HepG2 (cell line): ENCODE data around the gene SEMA4F. TPM values are rescaled to one million over a fixed set of nuclear protein-coding genes. Genes with fewer than 3 reads are reported as not detected.

ENCODE experiments used
- AGO1 ChIP-seq: fragments of 200-400 bp; formaldehyde crosslinking; IDR thresholded peaks from 2 replicates; pipeline ENCODE4 v1.6.1; 2017; ENCODE audit warnings: mild to moderate bottlenecking, low read depth, low read length, moderate library complexity; ENCODE audit not compliant: poor library complexity, severe bottlenecking
- FOXK2 ChIP-seq: fragments of 450-650 bp; IDR thresholded peaks from 2 replicates; pipeline ENCODE4 v1.6.1; 2016
- GATAD2A ChIP-seq: IDR thresholded peaks from 2 replicates; pipeline ENCODE4 v1.6.1; 2016
- GZF1 ChIP-seq: sonication (generic); formaldehyde crosslinking; IDR thresholded peaks from 2 replicates; pipeline ENCODE4 v1.5.1; 2020; ENCODE audit warnings: mild to moderate bottlenecking, missing genetic modification reagents
- HDAC6 ChIP-seq: fragments of 200-600 bp; sonication (generic); IDR thresholded peaks from 2 replicates; pipeline ENCODE4 v1.7.0; 2017; ENCODE audit warnings: mild to moderate bottlenecking, antibody characterized with exemption, low read length, low read depth
- HES4 ChIP-seq: sonication (generic); formaldehyde crosslinking; IDR thresholded peaks from 2 replicates; pipeline ENCODE4 v1.9.0; 2021; ENCODE audit warnings: mild to moderate bottlenecking, missing genetic modification reagents, borderline replicate concordance
- KDM4B ChIP-seq: sonication (generic); formaldehyde crosslinking; IDR thresholded peaks from 2 replicates; pipeline ENCODE4 v1.4.0; 2020; ENCODE audit warnings: missing genetic modification reagents
- KLF9 ChIP-seq: IDR thresholded peaks from 2 replicates; pipeline ENCODE4 v1.6.1; 2016; ENCODE audit warnings: low read depth
- NRL ChIP-seq: sonication (generic); formaldehyde crosslinking; IDR thresholded peaks from 2 replicates; pipeline ENCODE4 v1.5.0; 2020; ENCODE audit warnings: missing genetic modification reagents, mild to moderate bottlenecking, moderate library complexity, borderline replicate concordance
- RBAK ChIP-seq: sonication (generic); formaldehyde crosslinking; IDR thresholded peaks from 2 replicates; pipeline ENCODE4 v1.5.1; 2020; ENCODE audit warnings: mild to moderate bottlenecking, missing genetic modification reagents
- SAFB2 ChIP-seq: sonication (generic); formaldehyde crosslinking; IDR thresholded peaks from 2 replicates; pipeline ENCODE4 v1.5.1; 2020; ENCODE audit warnings: missing genetic modification reagents, low read depth, mild to moderate bottlenecking, borderline replicate concordance
- SALL2 ChIP-seq: sonication (generic); formaldehyde crosslinking; IDR thresholded peaks from 2 replicates; pipeline ENCODE4 v1.8.1; 2023; ENCODE audit warnings: mild to moderate bottlenecking, missing genetic modification reagents, inconsistent platforms
- SIX4 ChIP-seq: sonication (generic); formaldehyde crosslinking; IDR thresholded peaks from 2 replicates; pipeline ENCODE4 v1.4.0; 2020; ENCODE audit warnings: missing genetic modification reagents
- SMAD3 ChIP-seq: sonication (generic); formaldehyde crosslinking; IDR thresholded peaks from 2 replicates; pipeline ENCODE4 v1.4.0; 2020; ENCODE audit warnings: missing genetic modification reagents
- SMAD9 ChIP-seq: sonication (generic); formaldehyde crosslinking; IDR thresholded peaks from 2 replicates; pipeline ENCODE4 v1.5.1; 2020; ENCODE audit warnings: mild to moderate bottlenecking, missing genetic modification reagents
- TAF1 ChIP-seq: sonication (generic); formaldehyde crosslinking; IDR thresholded peaks from 2 replicates; pipeline ENCODE4 v1.4.0; 2020; ENCODE audit warnings: missing genetic modification reagents
- ZFP82 ChIP-seq: sonication (generic); formaldehyde crosslinking; IDR thresholded peaks from 2 replicates; pipeline ENCODE4 v1.5.1; 2020; ENCODE audit warnings: mild to moderate bottlenecking, missing genetic modification reagents, borderline replicate concordance
- ZNF460 ChIP-seq: sonication (generic); formaldehyde crosslinking; IDR thresholded peaks from 2 replicates; pipeline ENCODE4 v1.5.1; 2020; ENCODE audit warnings: missing genetic modification reagents, mild to moderate bottlenecking, borderline replicate concordance
- ZSCAN21 ChIP-seq: sonication (generic); formaldehyde crosslinking; IDR thresholded peaks from 2 replicates; pipeline ENCODE4 v1.8.0; 2022; ENCODE audit warnings: mild to moderate bottlenecking, missing genetic modification reagents, moderate library complexity, borderline replicate concordance
- polyA plus RNA-seq, 8 experiments: library from polyadenylated mRNA; depleted of rRNA in 3 of 8; stranded (reverse) in 7 of 8; unstranded in 1 of 8; fragments of >200 nt; fragmentation: Illumina TruSeq in 4 of 8; extraction: Trizol in 4 of 8; gene quantifications; 2 replicates each; pipeline versions ENCODE4 v1.2.1 to v1.2.3, GENCODE V29; 2011 to 2016; ENCODE audit warnings: low read depth in 4 of 8, missing spikeins in 1 of 8, mixed read lengths in 1 of 8; ENCODE audit not compliant: insufficient read depth in 1 of 8
- total RNA-seq, 5 experiments: library from RNA; depleted of rRNA; stranded (reverse); fragments of >200 nt; fragmentation: Illumina TruSeq; extraction: Trizol; gene quantifications; 2 replicates each; pipeline ENCODE4 v1.2.3, GENCODE V29; 2016; ENCODE audit warnings: low read depth in 1 of 5
- TF ChIP-seq, protein P1 (sequence below): sonication (generic); formaldehyde crosslinking; IDR thresholded peaks from 2 replicates; pipeline ENCODE4 v1.5.1; 2020; ENCODE audit warnings: mild to moderate bottlenecking, missing genetic modification reagents, moderate library complexity
- TF ChIP-seq, protein P2 (sequence below): sonication (generic); formaldehyde crosslinking; IDR thresholded peaks from 2 replicates; pipeline ENCODE4 v1.4.0; 2020; ENCODE audit warnings: mild to moderate bottlenecking, missing genetic modification reagents
- TF ChIP-seq, protein P3 (sequence below): sonication (generic); formaldehyde crosslinking; IDR thresholded peaks from 2 replicates; pipeline ENCODE4 v1.5.0; 2020; ENCODE audit warnings: missing genetic modification reagents
- TF ChIP-seq, protein P4 (sequence below): sonication (generic); formaldehyde crosslinking; IDR thresholded peaks from 2 replicates; pipeline ENCODE4 v1.5.0; 2020; ENCODE audit warnings: missing genetic modification reagents

The SEMA4F gene
- total and polyA plus RNA-seq, 2 of the 13 experiments (the other 11 are each of a cell fraction or from before 2014, with no cell fraction given) = 7.1 to 10.3 TPM

DNA sequence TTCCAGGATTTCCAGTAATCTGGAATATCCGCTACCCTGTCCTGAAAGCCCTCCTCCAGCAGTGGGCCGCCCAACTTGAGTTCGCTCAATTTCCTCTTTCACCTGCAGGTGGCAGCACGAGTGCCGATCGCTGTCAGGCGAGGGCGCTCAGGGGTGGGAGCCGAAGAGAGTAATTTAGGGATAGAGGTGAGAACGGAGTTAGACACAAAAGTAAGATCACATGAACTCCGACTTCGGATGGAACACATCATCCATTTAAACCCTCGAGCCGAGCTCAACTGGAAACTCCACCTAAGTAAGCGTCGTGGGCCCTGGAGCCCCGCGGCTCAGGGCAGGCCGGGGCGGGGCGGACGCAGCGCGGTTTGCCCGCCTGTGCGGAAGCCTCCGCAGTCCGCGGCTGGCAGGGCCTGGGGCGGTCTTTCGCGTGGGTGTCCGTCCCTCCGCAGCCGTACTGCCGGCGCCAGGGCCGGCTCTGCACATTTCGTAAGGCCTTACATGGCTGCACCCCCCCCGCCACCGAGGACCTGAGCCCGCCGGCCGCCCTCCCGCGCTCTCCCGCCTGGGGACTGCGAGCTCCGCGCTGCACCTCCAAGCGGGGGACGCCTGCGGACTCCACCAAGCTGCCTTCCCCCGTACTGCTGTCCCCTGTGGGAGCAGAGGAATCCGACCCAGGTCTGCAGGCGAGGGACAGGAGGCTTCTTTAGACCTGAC is 61.2 kb downstream of the SEMA4F start (continued):
- peak; percentile 94; the same call in 1 of the 2 replicates for TF ChIP-seq SAFB2
- TF ChIP-seq FOXK2 = no peak
- TF ChIP-seq, protein P1, sequence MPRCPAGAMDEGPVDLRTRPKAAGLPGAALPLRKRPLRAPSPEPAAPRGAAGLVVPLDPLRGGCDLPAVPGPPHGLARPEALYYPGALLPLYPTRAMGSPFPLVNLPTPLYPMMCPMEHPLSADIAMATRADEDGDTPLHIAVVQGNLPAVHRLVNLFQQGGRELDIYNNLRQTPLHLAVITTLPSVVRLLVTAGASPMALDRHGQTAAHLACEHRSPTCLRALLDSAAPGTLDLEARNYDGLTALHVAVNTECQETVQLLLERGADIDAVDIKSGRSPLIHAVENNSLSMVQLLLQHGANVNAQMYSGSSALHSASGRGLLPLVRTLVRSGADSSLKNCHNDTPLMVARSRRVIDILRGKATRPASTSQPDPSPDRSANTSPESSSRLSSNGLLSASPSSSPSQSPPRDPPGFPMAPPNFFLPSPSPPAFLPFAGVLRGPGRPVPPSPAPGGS = peak; percentile 85
- peak; percentile 77 for TF ChIP-seq GATAD2A (CRISPR knock-in tag)
- 0 out of 2 replicates have a peak, but pooled peaks have one; percentile 53 for TF ChIP-seq SMAD3
- TF ChIP-seq KDM4B (CRISPR knock-in tag) = 0 out of 2 replicates have a peak, but pooled peaks have one; percentile 40
- no peak for TF ChIP-seq HDAC6
- no peak for TF ChIP-seq KLF9
- TF ChIP-seq, protein P2, sequence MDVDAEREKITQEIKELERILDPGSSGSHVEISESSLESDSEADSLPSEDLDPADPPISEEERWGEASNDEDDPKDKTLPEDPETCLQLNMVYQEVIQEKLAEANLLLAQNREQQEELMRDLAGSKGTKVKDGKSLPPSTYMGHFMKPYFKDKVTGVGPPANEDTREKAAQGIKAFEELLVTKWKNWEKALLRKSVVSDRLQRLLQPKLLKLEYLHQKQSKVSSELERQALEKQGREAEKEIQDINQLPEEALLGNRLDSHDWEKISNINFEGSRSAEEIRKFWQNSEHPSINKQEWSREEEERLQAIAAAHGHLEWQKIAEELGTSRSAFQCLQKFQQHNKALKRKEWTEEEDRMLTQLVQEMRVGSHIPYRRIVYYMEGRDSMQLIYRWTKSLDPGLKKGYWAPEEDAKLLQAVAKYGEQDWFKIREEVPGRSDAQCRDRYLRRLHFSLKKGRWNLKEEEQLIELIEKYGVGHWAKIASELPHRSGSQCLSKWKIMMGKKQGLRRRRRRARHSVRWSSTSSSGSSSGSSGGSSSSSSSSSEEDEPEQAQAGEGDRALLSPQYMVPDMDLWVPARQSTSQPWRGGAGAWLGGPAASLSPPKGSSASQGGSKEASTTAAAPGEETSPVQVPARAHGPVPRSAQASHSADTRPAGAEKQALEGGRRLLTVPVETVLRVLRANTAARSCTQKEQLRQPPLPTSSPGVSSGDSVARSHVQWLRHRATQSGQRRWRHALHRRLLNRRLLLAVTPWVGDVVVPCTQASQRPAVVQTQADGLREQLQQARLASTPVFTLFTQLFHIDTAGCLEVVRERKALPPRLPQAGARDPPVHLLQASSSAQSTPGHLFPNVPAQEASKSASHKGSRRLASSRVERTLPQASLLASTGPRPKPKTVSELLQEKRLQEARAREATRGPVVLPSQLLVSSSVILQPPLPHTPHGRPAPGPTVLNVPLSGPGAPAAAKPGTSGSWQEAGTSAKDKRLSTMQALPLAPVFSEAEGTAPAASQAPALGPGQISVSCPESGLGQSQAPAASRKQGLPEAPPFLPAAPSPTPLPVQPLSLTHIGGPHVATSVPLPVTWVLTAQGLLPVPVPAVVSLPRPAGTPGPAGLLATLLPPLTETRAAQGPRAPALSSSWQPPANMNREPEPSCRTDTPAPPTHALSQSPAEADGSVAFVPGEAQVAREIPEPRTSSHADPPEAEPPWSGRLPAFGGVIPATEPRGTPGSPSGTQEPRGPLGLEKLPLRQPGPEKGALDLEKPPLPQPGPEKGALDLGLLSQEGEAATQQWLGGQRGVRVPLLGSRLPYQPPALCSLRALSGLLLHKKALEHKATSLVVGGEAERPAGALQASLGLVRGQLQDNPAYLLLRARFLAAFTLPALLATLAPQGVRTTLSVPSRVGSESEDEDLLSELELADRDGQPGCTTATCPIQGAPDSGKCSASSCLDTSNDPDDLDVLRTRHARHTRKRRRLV (CRISPR knock-in tag) = no peak
- no peak for TF ChIP-seq SMAD9 (CRISPR knock-in tag)
- peak; percentile 35; the same call in 1 of the 2 replicates for TF ChIP-seq TAF1
- TF ChIP-seq, protein P3, sequence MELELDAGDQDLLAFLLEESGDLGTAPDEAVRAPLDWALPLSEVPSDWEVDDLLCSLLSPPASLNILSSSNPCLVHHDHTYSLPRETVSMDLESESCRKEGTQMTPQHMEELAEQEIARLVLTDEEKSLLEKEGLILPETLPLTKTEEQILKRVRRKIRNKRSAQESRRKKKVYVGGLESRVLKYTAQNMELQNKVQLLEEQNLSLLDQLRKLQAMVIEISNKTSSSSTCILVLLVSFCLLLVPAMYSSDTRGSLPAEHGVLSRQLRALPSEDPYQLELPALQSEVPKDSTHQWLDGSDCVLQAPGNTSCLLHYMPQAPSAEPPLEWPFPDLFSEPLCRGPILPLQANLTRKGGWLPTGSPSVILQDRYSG (CRISPR knock-in tag) = no peak
- TF ChIP-seq NRL (CRISPR knock-in tag) = peak; percentile 93
- peak; percentile 96 for TF ChIP-seq SALL2
- TF ChIP-seq GZF1 = peak; percentile 71; the same call in 1 of the 2 replicates
- TF ChIP-seq RBAK (CRISPR knock-in tag) = no peak
- TF ChIP-seq, protein P4, sequence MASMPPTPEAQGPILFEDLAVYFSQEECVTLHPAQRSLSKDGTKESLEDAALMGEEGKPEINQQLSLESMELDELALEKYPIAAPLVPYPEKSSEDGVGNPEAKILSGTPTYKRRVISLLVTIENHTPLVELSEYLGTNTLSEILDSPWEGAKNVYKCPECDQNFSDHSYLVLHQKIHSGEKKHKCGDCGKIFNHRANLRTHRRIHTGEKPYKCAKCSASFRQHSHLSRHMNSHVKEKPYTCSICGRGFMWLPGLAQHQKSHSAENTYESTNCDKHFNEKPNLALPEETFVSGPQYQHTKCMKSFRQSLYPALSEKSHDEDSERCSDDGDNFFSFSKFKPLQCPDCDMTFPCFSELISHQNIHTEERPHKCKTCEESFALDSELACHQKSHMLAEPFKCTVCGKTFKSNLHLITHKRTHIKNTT (CRISPR knock-in tag) = no peak
- TF ChIP-seq ZSCAN21 (CRISPR knock-in tag) = peak; percentile 91
- TF ChIP-seq ZFP82 (CRISPR knock-in tag) = peak; percentile 97
- no peak for TF ChIP-seq ZNF460 (CRISPR knock-in tag)
- no peak for TF ChIP-seq SIX4 (CRISPR knock-in tag)
- peak; percentile 58; the same call in 1 of the 2 replicates for TF ChIP-seq HES4 (CRISPR knock-in tag)
- TF ChIP-seq AGO1 = peak; percentile 35
